Endothelial cell of umbilical vein (primary cell): ENCODE measurements around the gene OR1E1. TPM values are rescaled to one million over a fixed set of nuclear protein-coding genes. Genes with fewer than 3 reads are reported as not detected.

Source experiments
- BruUV-seq: library from RNA; stranded (reverse); fragments of 400-500 nt; replicated peaks from 2 replicates; lab custom pipeline; 2021; lab: Mats Ljungman, UMichigan
- CTCF ChIA-PET: fragments of 300-600, 350-600 bp; sonication (Branson Sonifier 250); formaldehyde crosslinking; loops from one replicate; lab custom pipeline; 2021; ENCODE audit warnings: antibody characterized with exemption, inconsistent platforms; lab: Charles Lee
- POLR2A ChIA-PET: fragments of 300-600, 350-600 bp; sonication (Branson Sonifier 250); formaldehyde crosslinking; loops from one replicate; lab custom pipeline; 2021; ENCODE audit warnings: antibody characterized with exemption, inconsistent platforms; lab: Charles Lee
- DNase-seq: peaks from one replicate; pipeline ENCODE4 v3.0.0-alpha.2; 2011; ENCODE audit warnings: low read depth, low spot score
- FAIRE-seq: peaks from 2 replicates; lab custom pipeline; 2011; peaks lifted over from hg19 to GRCh38; lab: Jason Lieb, UNC
- H2AFZ ChIP-seq: 2 replicates; pipeline ENCODE4 v1.6.0; 2012; ENCODE audit warnings: low read depth, low read length, control low read depth, inconsistent platforms
- H3K27ac ChIP-seq: 2 replicates; pipeline ENCODE4 v1.5.1; 2011; ENCODE audit warnings: low read depth, mild to moderate bottlenecking, control low read depth, low read length, moderate library complexity; ENCODE audit not compliant: insufficient read depth
- H3K27me3 ChIP-seq, 2 experiments: 2 replicates each; pipeline versions ENCODE4 v1.6.0 to v1.6.1; 2011; ENCODE audit warnings: low read length in 2 of 2, mixed read lengths in 1 of 2; ENCODE audit not compliant: control insufficient read depth in 2 of 2, insufficient read depth in 2 of 2
- H3K36me3 ChIP-seq, 2 experiments: 2 replicates in 1 of 2; 3 replicates in 1 of 2; pipeline ENCODE4 v1.5.1; 2011; ENCODE audit warnings: low read length in 2 of 2, mild to moderate bottlenecking in 1 of 2, moderate library complexity in 1 of 2; ENCODE audit not compliant: control insufficient read depth in 2 of 2, insufficient read depth in 2 of 2; ENCODE audit errors: extremely low read depth in 1 of 2
- H3K4me1 ChIP-seq: 3 replicates; pipeline ENCODE4 v1.5.1; 2011; ENCODE audit warnings: mild to moderate bottlenecking, low read length; ENCODE audit not compliant: control insufficient read depth, insufficient read depth; ENCODE audit errors: extremely low read depth
- H3K4me2 ChIP-seq: 2 replicates; pipeline ENCODE4 v1.6.1; 2011; ENCODE audit warnings: low read length, control low read depth, mixed read lengths; ENCODE audit not compliant: insufficient read depth
- H3K4me3 ChIP-seq, 3 experiments: fragments of 200-600 bp in 1 of 3; sonication (generic), shearing (Covaris generic) in 1 of 3; replicated peaks in 1 of 3; 2 replicates each; pipeline ENCODE4 v1.5.1; 2011 to 2016; ENCODE audit warnings: control low read depth in 3 of 3, low read length in 3 of 3, mild to moderate bottlenecking in 2 of 3, inconsistent platforms in 1 of 3, low read depth in 1 of 3, moderate library complexity in 1 of 3; ENCODE audit not compliant: insufficient read depth in 1 of 3
- H3K79me2 ChIP-seq: 2 replicates; pipeline ENCODE4 v1.6.0; 2012; ENCODE audit warnings: low read length, inconsistent platforms; ENCODE audit not compliant: control insufficient read depth, insufficient read depth
- H3K9ac ChIP-seq: replicated peaks from 2 replicates; pipeline ENCODE3; 2011; ENCODE audit warnings: low read length, control low read depth; ENCODE audit not compliant: insufficient read depth; ENCODE audit errors: extremely low read depth
- H3K9me1 ChIP-seq: replicated peaks from 3 replicates; pipeline ENCODE4 v1.6.0; 2011; ENCODE audit warnings: mild to moderate bottlenecking, low read length; ENCODE audit not compliant: control insufficient read depth, insufficient read depth; ENCODE audit errors: extremely low read depth
- H3K9me3 ChIP-seq: replicated peaks from 2 replicates; pipeline ENCODE4 v1.5.1; 2012; ENCODE audit warnings: low read length, inconsistent platforms; ENCODE audit not compliant: control insufficient read depth, insufficient read depth
- H4K20me1 ChIP-seq: replicated peaks from 2 replicates; pipeline ENCODE3; 2011; ENCODE audit warnings: mild to moderate bottlenecking, low read length; ENCODE audit not compliant: control insufficient read depth, insufficient read depth; ENCODE audit errors: extremely low read depth
- EZH2 ChIP-seq: IDR thresholded peaks from 2 replicates; pipeline ENCODE4 v1.6.1; 2012; ENCODE audit warnings: borderline replicate concordance, low read depth, mild to moderate bottlenecking, moderate library complexity, low read length, inconsistent platforms; ENCODE audit not compliant: severe bottlenecking
- FOS ChIP-seq: IDR thresholded peaks from 2 replicates; pipeline ENCODE4 v1.6.1; 2011; ENCODE audit warnings: mild to moderate bottlenecking, low read length, moderate library complexity, borderline replicate concordance; ENCODE audit not compliant: insufficient read depth
- JUN ChIP-seq: IDR thresholded peaks from 2 replicates; pipeline ENCODE4 v1.6.1; 2011; ENCODE audit warnings: borderline replicate concordance, low read depth; ENCODE audit not compliant: insufficient read length, insufficient read depth
- MYC ChIP-seq: IDR thresholded peaks from one replicate; pipeline ENCODE4 v1.6.1; 2011; ENCODE audit warnings: mild to moderate bottlenecking, low read depth, low read length
- POLR2A ChIP-seq: IDR thresholded peaks from 2 replicates; pipeline ENCODE4 v1.6.1; 2012; ENCODE audit warnings: low read depth, mild to moderate bottlenecking, control low read depth, low read length
- POLR2AphosphoS5 ChIP-seq: IDR thresholded peaks from 2 replicates; pipeline ENCODE4 v1.6.1; 2012; ENCODE audit warnings: low read depth, mild to moderate bottlenecking, control low read depth, low read length, moderate library complexity; ENCODE audit not compliant: insufficient read depth
- dilution Hi-C: fragments of 300-500 bp; cut with MboI; formaldehyde crosslinking; loops from one replicate; pipeline ENCODE4 v1.15.0; 2019; ENCODE audit warnings: low sequenced_read_pairs; ENCODE audit not compliant: extremely low pct_ligation_motif_present
- intact Hi-C: fragments of 100-400 bp; cut with micrococcal nuclease; formaldehyde crosslinking; loops from one replicate; pipeline ENCODE4 v1.10.0; 2022
- polyA plus RNA-seq, 4 experiments: library from polyadenylated mRNA; depleted of rRNA in 3 of 4; stranded (reverse) in 3 of 4; unstranded in 1 of 4; fragments of >200 nt; gene quantifications; 2 replicates each; pipeline versions ENCODE4 v1.2.1 to v1.2.3, GENCODE V29; 2011 to 2012; ENCODE audit warnings: missing spikeins in 1 of 4
- total RNA-seq: library from RNA; stranded (reverse); gene quantifications from 2 replicates; pipeline ENCODE4 v1.2.3, GENCODE V29; 2021
- TF ChIP-seq, protein P1 (sequence below): IDR thresholded peaks from 2 replicates; pipeline ENCODE4 v1.6.1; 2011; ENCODE audit not compliant: insufficient read depth, insufficient read length
- TF ChIP-seq, protein P2 (sequence below), 2 donors: IDR thresholded peaks; 1 replicate in 1 of 2; 2 replicates in 1 of 2; pipeline ENCODE4 v1.5.1; 2011; ENCODE audit warnings: low read length in 2 of 2, mild to moderate bottlenecking in 2 of 2, moderate library complexity in 2 of 2, control low read depth in 1 of 2, inconsistent platforms in 1 of 2, low read depth in 1 of 2; ENCODE audit not compliant: insufficient read depth in 1 of 2; ENCODE audit errors: extremely low read depth in 1 of 2

Gene OR1E1
- total and polyA plus RNA-seq, 2 donors (not counting 3 experiments of a cell fraction or from before 2014, with no cell fraction given) = 0.06 TPM; not detected in 1

DNA sequence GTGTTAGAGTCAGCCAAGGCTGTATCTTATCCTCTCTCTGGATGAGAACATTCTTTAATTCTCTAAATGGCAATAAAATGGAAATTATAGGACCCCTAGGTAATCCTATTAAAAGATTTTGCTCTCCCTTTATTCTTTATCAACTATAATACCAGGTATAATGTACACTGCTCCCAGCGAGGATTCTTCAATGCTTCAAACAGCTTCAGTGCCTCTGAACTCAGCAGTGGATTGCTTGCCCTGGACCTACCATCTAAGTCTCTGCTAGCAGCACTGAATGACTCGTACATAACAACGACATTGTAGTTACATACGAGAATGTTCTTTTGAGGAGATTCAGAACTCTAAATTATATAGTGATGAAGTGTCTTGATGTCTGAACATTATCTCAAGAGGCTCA is 8.4 kb downstream of the OR1E1 start:
- Histone ChIP-seq H3K36me3 (no peaks in the 10 kb centered on the region), H3K4me1 (no peaks in the 10 kb centered on the region), H3K9ac (no peak overlapping the region), H3K27ac (no peak overlapping the region), H4K20me1 (no peaks in the 10 kb centered on the region), H3K4me3 (no peak overlapping the region), H3K4me2 (no peak overlapping the region), H3K9me3 (no peaks in the 10 kb centered on the region), H3K27me3 (no peaks in the 10 kb centered on the region), H2AFZ (no peak overlapping the region), H3K9me1 (no peaks in the 10 kb centered on the region), H3K79me2 (no peaks in the 10 kb centered on the region)
- dilution Hi-C loops (no loop called here), intact Hi-C loops (no loop called here)
- FAIRE-seq (no peak), DNase-seq (no peak)
- no TSS peak for BruUV-seq
- CTCF ChIA-PET = no interaction called here
- POLR2A ChIA-PET = no interaction called here
- no peak for TF ChIP-seq MYC
- no peak for TF ChIP-seq EZH2
- TF ChIP-seq FOS = no peak
- TF ChIP-seq, protein P1, sequence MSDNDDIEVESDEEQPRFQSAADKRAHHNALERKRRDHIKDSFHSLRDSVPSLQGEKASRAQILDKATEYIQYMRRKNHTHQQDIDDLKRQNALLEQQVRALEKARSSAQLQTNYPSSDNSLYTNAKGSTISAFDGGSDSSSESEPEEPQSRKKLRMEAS = no peak
- TF ChIP-seq, protein P2, sequence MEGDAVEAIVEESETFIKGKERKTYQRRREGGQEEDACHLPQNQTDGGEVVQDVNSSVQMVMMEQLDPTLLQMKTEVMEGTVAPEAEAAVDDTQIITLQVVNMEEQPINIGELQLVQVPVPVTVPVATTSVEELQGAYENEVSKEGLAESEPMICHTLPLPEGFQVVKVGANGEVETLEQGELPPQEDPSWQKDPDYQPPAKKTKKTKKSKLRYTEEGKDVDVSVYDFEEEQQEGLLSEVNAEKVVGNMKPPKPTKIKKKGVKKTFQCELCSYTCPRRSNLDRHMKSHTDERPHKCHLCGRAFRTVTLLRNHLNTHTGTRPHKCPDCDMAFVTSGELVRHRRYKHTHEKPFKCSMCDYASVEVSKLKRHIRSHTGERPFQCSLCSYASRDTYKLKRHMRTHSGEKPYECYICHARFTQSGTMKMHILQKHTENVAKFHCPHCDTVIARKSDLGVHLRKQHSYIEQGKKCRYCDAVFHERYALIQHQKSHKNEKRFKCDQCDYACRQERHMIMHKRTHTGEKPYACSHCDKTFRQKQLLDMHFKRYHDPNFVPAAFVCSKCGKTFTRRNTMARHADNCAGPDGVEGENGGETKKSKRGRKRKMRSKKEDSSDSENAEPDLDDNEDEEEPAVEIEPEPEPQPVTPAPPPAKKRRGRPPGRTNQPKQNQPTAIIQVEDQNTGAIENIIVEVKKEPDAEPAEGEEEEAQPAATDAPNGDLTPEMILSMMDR (IDR thresholded peaks at IDR 0.05; ENCODE audit: extremely low read depth in 1 of 2, insufficient read depth in 1 of 2, low read depth in 1 of 2, low read length in 2 of 2) = no peak
- TF ChIP-seq POLR2AphosphoS5 = no peak
- no peak for TF ChIP-seq POLR2A
- TF ChIP-seq JUN = no peak
